SU-DHL-6 (cell line): Measurements from ENCODE around the gene TPPP2.

ENCODE experiments used
- CTCF ChIP-seq: fragments of 200-600 bp; sonication (generic); IDR thresholded peaks from one replicate; pipeline ENCODE4 v1.5.1; 2017; ENCODE audit warnings: antibody characterized with exemption, mild to moderate bottlenecking, low read length, moderate library complexity; ENCODE audit not compliant: insufficient read depth, poor library complexity, severe bottlenecking
- EZH2phosphoT487 ChIP-seq: fragments of 200-600 bp; sonication (generic), shearing (Covaris generic); conservative IDR thresholded peaks from 2 replicates; pipeline ENCODE4 v1.6.1; 2018; ENCODE audit warnings: mild to moderate bottlenecking, antibody characterized with exemption, low read length, moderate library complexity, mixed read lengths

GRCh38 chr14:21075719-21076437 is 45.9 kb downstream of the TPPP2 start:
- TF ChIP-seq CTCF = no peak
- no peak for TF ChIP-seq EZH2phosphoT487
